ENCODE measurements around the gene FABP6. TPM values are rescaled to one million over a fixed set of nuclear protein-coding genes. Genes with fewer than 3 reads are reported as not detected.
A peak's percentile ranks its signal among the peaks of the same experiment; 100 is the strongest.

FABP6 gene
- total RNA-seq, 1 donor from 2014 or later: not detected

DNA sequence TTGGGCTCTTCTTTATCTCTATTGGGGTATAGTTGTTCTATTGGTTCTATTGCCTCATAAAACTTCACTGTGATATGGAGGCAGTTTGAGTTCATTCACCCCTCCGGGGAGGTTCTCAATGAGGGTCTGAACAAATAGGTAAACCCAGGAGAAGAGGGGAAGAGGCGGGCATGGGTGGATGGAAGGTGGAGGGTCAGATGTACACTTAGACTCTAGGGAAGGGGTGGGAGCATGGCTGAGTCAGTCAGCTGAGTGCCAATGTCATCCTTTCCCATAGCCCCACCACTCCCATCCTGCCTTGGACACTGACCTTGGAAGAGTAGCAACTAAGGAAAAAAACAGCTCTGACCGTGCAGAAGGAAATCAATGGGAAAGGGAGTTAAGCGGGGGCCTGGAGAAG is 9.9 kb upstream of the FABP6 start:
- TF ChIP-seq, protein P1, sequence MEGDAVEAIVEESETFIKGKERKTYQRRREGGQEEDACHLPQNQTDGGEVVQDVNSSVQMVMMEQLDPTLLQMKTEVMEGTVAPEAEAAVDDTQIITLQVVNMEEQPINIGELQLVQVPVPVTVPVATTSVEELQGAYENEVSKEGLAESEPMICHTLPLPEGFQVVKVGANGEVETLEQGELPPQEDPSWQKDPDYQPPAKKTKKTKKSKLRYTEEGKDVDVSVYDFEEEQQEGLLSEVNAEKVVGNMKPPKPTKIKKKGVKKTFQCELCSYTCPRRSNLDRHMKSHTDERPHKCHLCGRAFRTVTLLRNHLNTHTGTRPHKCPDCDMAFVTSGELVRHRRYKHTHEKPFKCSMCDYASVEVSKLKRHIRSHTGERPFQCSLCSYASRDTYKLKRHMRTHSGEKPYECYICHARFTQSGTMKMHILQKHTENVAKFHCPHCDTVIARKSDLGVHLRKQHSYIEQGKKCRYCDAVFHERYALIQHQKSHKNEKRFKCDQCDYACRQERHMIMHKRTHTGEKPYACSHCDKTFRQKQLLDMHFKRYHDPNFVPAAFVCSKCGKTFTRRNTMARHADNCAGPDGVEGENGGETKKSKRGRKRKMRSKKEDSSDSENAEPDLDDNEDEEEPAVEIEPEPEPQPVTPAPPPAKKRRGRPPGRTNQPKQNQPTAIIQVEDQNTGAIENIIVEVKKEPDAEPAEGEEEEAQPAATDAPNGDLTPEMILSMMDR (IDR thresholded peaks at IDR 0.05): no peak
- intact Hi-C loops (cut with micrococcal nuclease): no loop called here
- Mint-ChIP-seq H3K4me3 (no peak overlapping the region), H3K4me1 (no peaks in the 10 kb centered on the region), H3K27ac (no peak overlapping the region), H3K27me3 (peaks cover 4% of the 10 kb centered on the region), H3K9me3 (no peaks in the 10 kb centered on the region), H3K36me3 (ENCODE audit: low read depth) (no peaks in the 10 kb centered on the region)
- no peak for ATAC-seq (ENCODE audit: low read depth)
- ChIA-PET CTCF (no interaction called here), POLR2A (no interaction called here)
- no peak for DNase-seq

DNA sequence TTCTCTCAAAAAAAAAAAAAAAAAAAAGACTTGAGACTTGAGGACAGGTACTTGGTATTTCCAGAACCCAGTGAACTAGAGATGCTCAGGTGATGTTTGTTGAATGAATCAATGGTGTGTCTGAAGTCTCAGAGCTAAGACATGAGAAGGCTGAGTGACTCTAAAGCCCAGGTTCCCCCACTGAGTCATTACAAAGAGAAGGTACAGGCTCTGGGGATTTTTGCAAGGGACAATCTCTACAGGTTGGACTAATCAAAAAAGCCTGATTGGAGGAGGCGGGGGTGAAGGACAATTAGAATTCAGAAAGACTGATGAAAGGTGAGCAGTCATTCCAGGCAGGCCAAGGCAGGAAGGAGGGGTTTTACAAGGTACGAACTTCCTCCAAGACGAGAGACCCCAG is 8.2 kb upstream of the FABP6 start:
- DNase-seq (no peak), ATAC-seq (ENCODE audit: low read depth) (no peak)
- Mint-ChIP-seq H3K27ac (no peak overlapping the region), H3K4me1 (no peaks in the 10 kb centered on the region), H3K27me3 (peaks cover 4% of the 10 kb centered on the region), H3K9me3 (no peaks in the 10 kb centered on the region), H3K4me3 (no peak overlapping the region), H3K36me3 (ENCODE audit: low read depth) (no peaks in the 10 kb centered on the region)
- POLR2A ChIA-PET: interaction anchor here (0.7 kb wide), 1 partner anchor 40 kb away, joined by 10 read pairs; no protein-coding TSS in a partner anchor
- TF ChIP-seq, protein P1 (IDR thresholded peaks at IDR 0.05): no peak
- CTCF ChIA-PET: no interaction called here
- intact Hi-C loops (cut with micrococcal nuclease): no loop called here

DNA sequence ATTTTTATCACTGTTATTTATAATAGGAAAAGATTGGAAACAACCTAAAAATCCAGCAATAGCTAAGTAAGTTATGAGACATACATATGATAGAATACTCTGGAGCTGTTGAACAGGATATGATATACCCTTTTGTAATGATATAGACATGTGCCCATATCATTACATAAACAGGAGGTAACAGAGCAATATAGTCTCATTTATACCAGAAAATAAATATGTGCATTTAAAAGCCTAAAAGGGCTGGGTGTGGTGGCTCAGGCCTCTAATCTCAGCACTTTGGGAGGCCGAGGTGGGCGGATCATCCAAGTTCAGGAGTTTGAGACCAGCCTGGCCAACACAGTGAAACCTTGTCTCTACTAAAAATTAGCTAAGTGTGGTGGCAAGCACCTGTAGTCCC is 2.3 kb upstream of the FABP6 start:
- Mint-ChIP-seq H3K4me3 (no peak overlapping the region), H3K27ac (no peak overlapping the region), H3K4me1 (peaks cover 4% of the 10 kb centered on the region), H3K36me3 (ENCODE audit: low read depth) (no peaks in the 10 kb centered on the region), H3K9me3 (no peaks in the 10 kb centered on the region), H3K27me3 (peaks cover 2% of the 10 kb centered on the region)
- ATAC-seq (ENCODE audit: low read depth) (no peak), DNase-seq (no peak)
- ChIA-PET CTCF (no interaction called here), POLR2A (no interaction called here)
- intact Hi-C loops (cut with micrococcal nuclease): no loop called here
- TF ChIP-seq, protein P1 (IDR thresholded peaks at IDR 0.05): no peak

GRCh38 chr5:160230686-160231527 is 1.6 kb downstream of the FABP6 start:
- no peak overlapping the region for H3K4me3 Mint-ChIP-seq
- CTCF ChIA-PET: no interaction called here
- ATAC-seq (ENCODE audit: low read depth) (peak; percentile 60), DNase-seq (no peak)
- POLR2A ChIA-PET: no interaction called here
- H3K9me3 Mint-ChIP-seq: no peaks in the 10 kb centered on the region
- H3K4me1 Mint-ChIP-seq: peaks cover 4% of the 10 kb centered on the region
- TF ChIP-seq, protein P1 (IDR thresholded peaks at IDR 0.05): no peak
- no peaks in the 10 kb centered on the region for H3K36me3 Mint-ChIP-seq (ENCODE audit: low read depth)
- H3K27ac Mint-ChIP-seq: no peak overlapping the region
- no peaks in the 10 kb centered on the region for H3K27me3 Mint-ChIP-seq
- intact Hi-C loops (cut with micrococcal nuclease): no loop called here

- H3K9me3 Mint-ChIP-seq: no peaks in the 10 kb centered on the region
- intact Hi-C loops (cut with micrococcal nuclease): no loop called here
- TF ChIP-seq, protein P1 (IDR thresholded peaks at IDR 0.05): no peak
- H3K36me3 Mint-ChIP-seq (ENCODE audit: low read depth): no peaks in the 10 kb centered on the region
- ATAC-seq (ENCODE audit: low read depth): no peak
- no peak overlapping the region for H3K27ac Mint-ChIP-seq
- CTCF ChIA-PET: interaction anchor here (0.6 kb wide), 1 partner anchor 43 kb away, joined by 3 read pairs; no protein-coding TSS in a partner anchor
- no peak for DNase-seq
- H3K27me3 Mint-ChIP-seq: no peaks in the 10 kb centered on the region
- peaks cover 4% of the 10 kb centered on the region for H3K4me1 Mint-ChIP-seq
- no peak overlapping the region for H3K4me3 Mint-ChIP-seq
- POLR2A ChIA-PET: no interaction called here
Measured at GRCh38 chr5:160231783-160232342, 2.6 kb downstream of the FABP6 start.
